GM12873 (cell line): ENCODE results near the gene PLEKHG4.
A peak's percentile ranks its signal among the peaks of the same experiment; 100 is the strongest.

Source experiments
- CTCF ChIP-seq: IDR thresholded peaks from 2 replicates; pipeline ENCODE4 v1.5.1; 2012; ENCODE audit warnings: low read depth, mild to moderate bottlenecking, moderate library complexity, low read length, control low read depth; ENCODE audit not compliant: insufficient read depth; ENCODE audit errors: missing control alignments

The PLEKHG4 gene

GRCh38 chr16:67242138-67242730 is 37.1 kb upstream of the PLEKHG4 start:
- TF ChIP-seq CTCF: no peak

- no peak for TF ChIP-seq CTCF
These were observed 35.9 kb upstream of the PLEKHG4 start for GRCh38 chr16:67243481-67243880.

- no peak for TF ChIP-seq CTCF
These were observed 34.7 kb upstream of the PLEKHG4 start for GRCh38 chr16:67244387-67245185.

- TF ChIP-seq CTCF: no peak
These were observed 34.1 kb upstream of the PLEKHG4 start for GRCh38 chr16:67245186-67245585.

GRCh38 chr16:67245674-67246080 is 33.7 kb upstream of the PLEKHG4 start:
- TF ChIP-seq CTCF: no peak

GRCh38 chr16:67246081-67246755 is 33.1 kb upstream of the PLEKHG4 start:
- TF ChIP-seq CTCF: peak; percentile 52

GRCh38 chr16:67246756-67247191 is 32.6 kb upstream of the PLEKHG4 start:
- no peak for TF ChIP-seq CTCF
